HL-60 (cell line): Measurements from ENCODE around the gene SLC4A8.

ENCODE experiments used
- CTCF ChIP-seq: IDR thresholded peaks from one replicate; pipeline ENCODE4 v1.5.1; 2011; ENCODE audit warnings: low read length, control low read depth, inconsistent platforms; ENCODE audit not compliant: insufficient read depth
- GABPA ChIP-seq: IDR thresholded peaks from 2 replicates; pipeline ENCODE4 v1.6.1; 2012; ENCODE audit warnings: low read depth
- POLR2AphosphoS5 ChIP-seq: IDR thresholded peaks from 2 replicates; pipeline ENCODE4 v1.6.1; 2012; ENCODE audit warnings: low read depth
- REST ChIP-seq: IDR thresholded peaks from 2 replicates; pipeline ENCODE4 v1.6.1; 2012; ENCODE audit warnings: low read depth; ENCODE audit not compliant: insufficient replicate concordance
- SPI1 ChIP-seq: IDR thresholded peaks from 2 replicates; pipeline ENCODE4 v1.6.1; 2012; ENCODE audit warnings: low read depth, mild to moderate bottlenecking, borderline replicate concordance

- TF ChIP-seq CTCF (no peak), REST (no peak), POLR2AphosphoS5 (no peak), GABPA (no peak), SPI1 (no peak)
These were observed 96.1 kb downstream of the SLC4A8 start for GRCh38 chr12:51520576-51521325.
